ENCODE results near the gene FOXP1. TPM values are rescaled to one million over a fixed set of nuclear protein-coding genes. Genes with fewer than 3 reads are reported as not detected.

The FOXP1 gene
- total and polyA plus RNA-seq, 2 of the 13 experiments (the other 11 are each of a cell fraction or from before 2014, with no cell fraction given) = 40.4 to 59.0 TPM

- TF ChIP-seq ZNF264 (CRISPR knock-in tag; IDR thresholded peaks at IDR 0.05) (no peak), PAX8 (CRISPR knock-in tag; IDR thresholded peaks at IDR 0.05; ENCODE audit: borderline replicate concordance) (no peak), ZNF737 (CRISPR knock-in tag; IDR thresholded peaks at IDR 0.05; ENCODE audit: borderline replicate concordance) (no peak), AGO2 (optimal IDR thresholded peaks at IDR 0.05; ENCODE audit: low read depth, low read length) (no peak), POGK (CRISPR knock-in tag; conservative IDR thresholded peaks at IDR 0.05) (no peak), TBL1XR1 (IDR thresholded peaks at IDR 0.05; ENCODE audit: borderline replicate concordance, low read length, partially characterized antibody) (no peak), PITX1 (CRISPR knock-in tag; IDR thresholded peaks at IDR 0.05) (peak; percentile 42; the same call in 1 of the 2 replicates), HCFC1 (IDR thresholded peaks at IDR 0.05; ENCODE audit: low read depth, low read length) (no peak), ZNF563 (CRISPR knock-in tag; IDR thresholded peaks at IDR 0.05) (no peak), PRDM4 (CRISPR knock-in tag; IDR thresholded peaks at IDR 0.05; ENCODE audit: borderline replicate concordance) (no peak), ZNF577 (CRISPR knock-in tag; IDR thresholded peaks at IDR 0.05; ENCODE audit: borderline replicate concordance, low read depth) (no peak), REXO4 (CRISPR knock-in tag; IDR thresholded peaks at IDR 0.05; ENCODE audit: borderline replicate concordance) (no peak), ASH2L (IDR thresholded peaks at IDR 0.05; ENCODE audit: insufficient read length, low read depth, low read length) (peak; percentile 57), ZSCAN30 (CRISPR knock-in tag; IDR thresholded peaks at IDR 0.05) (no peak)
- TF ChIP-seq, protein P1, sequence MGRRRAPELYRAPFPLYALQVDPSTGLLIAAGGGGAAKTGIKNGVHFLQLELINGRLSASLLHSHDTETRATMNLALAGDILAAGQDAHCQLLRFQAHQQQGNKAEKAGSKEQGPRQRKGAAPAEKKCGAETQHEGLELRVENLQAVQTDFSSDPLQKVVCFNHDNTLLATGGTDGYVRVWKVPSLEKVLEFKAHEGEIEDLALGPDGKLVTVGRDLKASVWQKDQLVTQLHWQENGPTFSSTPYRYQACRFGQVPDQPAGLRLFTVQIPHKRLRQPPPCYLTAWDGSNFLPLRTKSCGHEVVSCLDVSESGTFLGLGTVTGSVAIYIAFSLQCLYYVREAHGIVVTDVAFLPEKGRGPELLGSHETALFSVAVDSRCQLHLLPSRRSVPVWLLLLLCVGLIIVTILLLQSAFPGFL (CRISPR knock-in tag; IDR thresholded peaks at IDR 0.05) = no peak
- TF ChIP-seq, protein P2, sequence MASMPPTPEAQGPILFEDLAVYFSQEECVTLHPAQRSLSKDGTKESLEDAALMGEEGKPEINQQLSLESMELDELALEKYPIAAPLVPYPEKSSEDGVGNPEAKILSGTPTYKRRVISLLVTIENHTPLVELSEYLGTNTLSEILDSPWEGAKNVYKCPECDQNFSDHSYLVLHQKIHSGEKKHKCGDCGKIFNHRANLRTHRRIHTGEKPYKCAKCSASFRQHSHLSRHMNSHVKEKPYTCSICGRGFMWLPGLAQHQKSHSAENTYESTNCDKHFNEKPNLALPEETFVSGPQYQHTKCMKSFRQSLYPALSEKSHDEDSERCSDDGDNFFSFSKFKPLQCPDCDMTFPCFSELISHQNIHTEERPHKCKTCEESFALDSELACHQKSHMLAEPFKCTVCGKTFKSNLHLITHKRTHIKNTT (CRISPR knock-in tag; IDR thresholded peaks at IDR 0.05) = no peak
- TF ChIP-seq, protein P3, sequence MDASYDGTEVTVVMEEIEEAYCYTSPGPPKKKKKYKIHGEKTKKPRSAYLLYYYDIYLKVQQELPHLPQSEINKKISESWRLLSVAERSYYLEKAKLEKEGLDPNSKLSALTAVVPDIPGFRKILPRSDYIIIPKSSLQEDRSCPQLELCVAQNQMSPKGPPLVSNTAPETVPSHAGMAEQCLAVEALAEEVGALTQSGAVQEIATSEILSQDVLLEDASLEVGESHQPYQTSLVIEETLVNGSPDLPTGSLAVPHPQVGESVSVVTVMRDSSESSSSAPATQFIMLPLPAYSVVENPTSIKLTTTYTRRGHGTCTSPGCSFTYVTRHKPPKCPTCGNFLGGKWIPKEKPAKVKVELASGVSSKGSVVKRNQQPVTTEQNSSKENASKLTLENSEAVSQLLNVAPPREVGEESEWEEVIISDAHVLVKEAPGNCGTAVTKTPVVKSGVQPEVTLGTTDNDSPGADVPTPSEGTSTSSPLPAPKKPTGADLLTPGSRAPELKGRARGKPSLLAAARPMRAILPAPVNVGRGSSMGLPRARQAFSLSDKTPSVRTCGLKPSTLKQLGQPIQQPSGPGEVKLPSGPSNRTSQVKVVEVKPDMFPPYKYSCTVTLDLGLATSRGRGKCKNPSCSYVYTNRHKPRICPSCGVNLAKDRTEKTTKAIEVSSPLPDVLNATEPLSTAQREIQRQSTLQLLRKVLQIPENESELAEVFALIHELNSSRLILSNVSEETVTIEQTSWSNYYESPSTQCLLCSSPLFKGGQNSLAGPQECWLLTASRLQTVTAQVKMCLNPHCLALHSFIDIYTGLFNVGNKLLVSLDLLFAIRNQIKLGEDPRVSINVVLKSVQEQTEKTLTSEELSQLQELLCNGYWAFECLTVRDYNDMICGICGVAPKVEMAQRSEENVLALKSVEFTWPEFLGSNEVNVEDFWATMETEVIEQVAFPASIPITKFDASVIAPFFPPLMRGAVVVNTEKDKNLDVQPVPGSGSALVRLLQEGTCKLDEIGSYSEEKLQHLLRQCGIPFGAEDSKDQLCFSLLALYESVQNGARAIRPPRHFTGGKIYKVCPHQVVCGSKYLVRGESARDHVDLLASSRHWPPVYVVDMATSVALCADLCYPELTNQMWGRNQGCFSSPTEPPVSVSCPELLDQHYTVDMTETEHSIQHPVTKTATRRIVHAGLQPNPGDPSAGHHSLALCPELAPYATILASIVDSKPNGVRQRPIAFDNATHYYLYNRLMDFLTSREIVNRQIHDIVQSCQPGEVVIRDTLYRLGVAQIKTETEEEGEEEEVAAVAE (CRISPR knock-in tag; IDR thresholded peaks at IDR 0.05; ENCODE audit: borderline replicate concordance) = no peak
Observed at GRCh38 chr3:71060536-71060935, 523.0 kb downstream of the FOXP1 start (continued).
